Spleen (tissue), 11 donors: Measurements from ENCODE around the gene TFG. TPM values are rescaled to one million over a fixed set of nuclear protein-coding genes. Genes with fewer than 3 reads are reported as not detected.

Source experiments
- DNase-seq: peaks from one replicate; pipeline ENCODE4 v3.0.0-alpha.2; 2020
- H3K27ac ChIP-seq, 8 donors: fragments of 200-600 bp; sonication (generic) in 7 of 8; 1 replicate in 4 of 8; 2 replicates in 4 of 8; pipeline versions ENCODE4 v1.5.0 to v1.8.0; 2016 to 2021; ENCODE audit warnings: inconsistent platforms in 4 of 8, mild to moderate bottlenecking in 4 of 8, moderate library complexity in 1 of 8
- H3K27me3 ChIP-seq, 7 donors: fragments of 200-600 bp; sonication (generic) in 6 of 7; replicated peaks in 1 of 7; 1 replicate in 4 of 7; 2 replicates in 3 of 7; pipeline versions ENCODE4 v1.5.0 to v1.8.0; 2016 to 2021; ENCODE audit warnings: inconsistent platforms in 3 of 7, mild to moderate bottlenecking in 1 of 7
- H3K36me3 ChIP-seq, 6 donors: fragments of 200-600 bp; sonication (generic) in 5 of 6; 1 replicate in 4 of 6; 2 replicates in 2 of 6; pipeline versions ENCODE4 v1.5.0 to v1.8.0; 2016 to 2021; ENCODE audit warnings: inconsistent platforms in 2 of 6
- H3K4me1 ChIP-seq, 6 donors: fragments of 200-600 bp; sonication (generic) in 5 of 6; 1 replicate in 3 of 6; 2 replicates in 3 of 6; pipeline versions ENCODE4 v1.5.0 to v1.8.0; 2016 to 2021; ENCODE audit warnings: inconsistent platforms in 3 of 6
- H3K4me3 ChIP-seq, 8 donors: fragments of 200-600 bp; sonication (generic) in 7 of 8; 1 replicate in 4 of 8; 2 replicates in 4 of 8; pipeline versions ENCODE4 v1.5.0 to v1.8.0; 2016 to 2021; ENCODE audit warnings: inconsistent platforms in 4 of 8, mild to moderate bottlenecking in 4 of 8, moderate library complexity in 2 of 8
- H3K9me3 ChIP-seq, 8 donors: fragments of 200-600 bp; sonication (generic) in 7 of 8; 1 replicate in 4 of 8; 2 replicates in 4 of 8; pipeline versions ENCODE4 v1.5.0 to v1.8.0; 2016 to 2021; ENCODE audit warnings: inconsistent platforms in 4 of 8
- POLR2A ChIP-seq, 3 donors: fragments of 450-650 bp; IDR thresholded peaks; one replicate each; pipeline ENCODE4 v1.5.1; 2017; ENCODE audit warnings: antibody characterized with exemption in 3 of 3, mild to moderate bottlenecking in 1 of 3
- POLR2AphosphoS5 ChIP-seq, 3 donors: sonication (generic); formaldehyde crosslinking; IDR thresholded peaks; one replicate each; pipeline ENCODE4 v1.5.1; 2017; ENCODE audit warnings: antibody characterized with exemption in 3 of 3
- WGBS, 5 donors: extraction: QIAGEN DNeasy Blood & Tissue Kit in 3 of 5; methylation state at CpG; one replicate each; pipeline versions ENCODE4 v1.1.5 to v1.1.7; 2013 to 2018; 5-methylcytosine and 5-hydroxymethylcytosine counted together
- intact Hi-C: fragments of 100-400 bp; cut with DNase I; formaldehyde crosslinking; loops from one replicate; pipeline ENCODE4 v1.15.0; 2023; ENCODE audit warnings: low total_unique reads
- polyA plus RNA-seq, 3 donors: library from polyadenylated mRNA; stranded (reverse); fragments of 200-250 nt; gene quantifications; one replicate each; pipeline ENCODE4 v1.2.1, GENCODE V29; 2013
- total RNA-seq, 7 donors: library from RNA; depleted of rRNA in 3 of 7; stranded (reverse); fragments of >200 nt in 3 of 7; fragmentation: NEBNext Ultra II Directional in 4 of 7; extraction: Animal tissue kit (Norgen Biotek cat#: 25700) in 4 of 7; gene quantifications; one replicate each; pipeline versions ENCODE4 v1.1.0 to v1.2.1, GENCODE V29; 2016 to 2021
- TF ChIP-seq, protein P1 (sequence below), 11 experiments: fragments of 200-600 bp in 7 of 11; fragments of 450-650 bp in 4 of 11; sonication (generic) in 4 of 11; IDR thresholded peaks in 8 of 11; conservative IDR thresholded peaks in 3 of 11; 1 replicate in 7 of 11; 2 replicates in 4 of 11; pipeline versions ENCODE4 v1.4.0 to v1.8.0; 2016 to 2021; ENCODE audit warnings: antibody characterized with exemption in 11 of 11, inconsistent platforms in 4 of 11, mild to moderate bottlenecking in 1 of 11
- donor health status: healthy with polysubstance abuse.
- donor health status: DM: no; HTN: no; CAD: no; lungs with moderate emphysema.
- donor health status: DM: no; HTN: no; CAD: no.
- donor health status: Bipolar disorder and iron deficiency.
- donor health status: healthy.
- donor health status: DM: no; HTN: no; CAD: no.
- donor health status: DM: yes; HTN: yes; CAD: no.

TFG gene
- total and polyA plus RNA-seq, 10 donors = 28.0 to 70.8 (median 56.4) TPM

DNA sequence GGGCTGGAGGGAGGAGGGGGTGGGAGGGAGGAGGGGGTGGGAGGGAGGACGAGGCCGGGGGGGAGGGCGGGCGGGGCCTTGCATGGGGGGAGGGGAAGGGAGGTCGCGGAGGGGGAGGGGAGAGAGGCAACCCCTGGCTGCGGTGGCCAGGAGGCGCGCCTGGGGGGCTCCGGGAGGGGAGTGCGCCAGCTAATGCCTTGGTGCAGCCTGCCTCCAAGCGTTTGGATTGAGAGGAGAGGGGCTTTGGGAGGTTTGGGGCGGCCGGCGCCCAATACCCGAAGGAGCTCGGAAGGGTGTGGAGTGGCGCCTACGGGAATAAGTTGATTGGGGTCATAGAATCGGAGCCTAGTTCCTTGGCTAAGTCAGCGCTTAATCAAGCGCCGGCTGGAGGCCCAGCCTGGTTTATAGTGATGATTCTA, 557 bp downstream of the TFG start:
- peak; percentile 90 for DNase-seq
- no peak for TF ChIP-seq POLR2AphosphoS5 (IDR thresholded peaks at IDR 0.05)
- TF ChIP-seq, protein P1, sequence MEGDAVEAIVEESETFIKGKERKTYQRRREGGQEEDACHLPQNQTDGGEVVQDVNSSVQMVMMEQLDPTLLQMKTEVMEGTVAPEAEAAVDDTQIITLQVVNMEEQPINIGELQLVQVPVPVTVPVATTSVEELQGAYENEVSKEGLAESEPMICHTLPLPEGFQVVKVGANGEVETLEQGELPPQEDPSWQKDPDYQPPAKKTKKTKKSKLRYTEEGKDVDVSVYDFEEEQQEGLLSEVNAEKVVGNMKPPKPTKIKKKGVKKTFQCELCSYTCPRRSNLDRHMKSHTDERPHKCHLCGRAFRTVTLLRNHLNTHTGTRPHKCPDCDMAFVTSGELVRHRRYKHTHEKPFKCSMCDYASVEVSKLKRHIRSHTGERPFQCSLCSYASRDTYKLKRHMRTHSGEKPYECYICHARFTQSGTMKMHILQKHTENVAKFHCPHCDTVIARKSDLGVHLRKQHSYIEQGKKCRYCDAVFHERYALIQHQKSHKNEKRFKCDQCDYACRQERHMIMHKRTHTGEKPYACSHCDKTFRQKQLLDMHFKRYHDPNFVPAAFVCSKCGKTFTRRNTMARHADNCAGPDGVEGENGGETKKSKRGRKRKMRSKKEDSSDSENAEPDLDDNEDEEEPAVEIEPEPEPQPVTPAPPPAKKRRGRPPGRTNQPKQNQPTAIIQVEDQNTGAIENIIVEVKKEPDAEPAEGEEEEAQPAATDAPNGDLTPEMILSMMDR (IDR thresholded peaks at IDR 0.05 in 8 of 11, conservative IDR thresholded peaks at IDR 0.05 in 3 of 11) = peak in 1 of 11 experiments; percentile 22
- TF ChIP-seq POLR2A (IDR thresholded peaks at IDR 0.05) = no peak

DNA sequence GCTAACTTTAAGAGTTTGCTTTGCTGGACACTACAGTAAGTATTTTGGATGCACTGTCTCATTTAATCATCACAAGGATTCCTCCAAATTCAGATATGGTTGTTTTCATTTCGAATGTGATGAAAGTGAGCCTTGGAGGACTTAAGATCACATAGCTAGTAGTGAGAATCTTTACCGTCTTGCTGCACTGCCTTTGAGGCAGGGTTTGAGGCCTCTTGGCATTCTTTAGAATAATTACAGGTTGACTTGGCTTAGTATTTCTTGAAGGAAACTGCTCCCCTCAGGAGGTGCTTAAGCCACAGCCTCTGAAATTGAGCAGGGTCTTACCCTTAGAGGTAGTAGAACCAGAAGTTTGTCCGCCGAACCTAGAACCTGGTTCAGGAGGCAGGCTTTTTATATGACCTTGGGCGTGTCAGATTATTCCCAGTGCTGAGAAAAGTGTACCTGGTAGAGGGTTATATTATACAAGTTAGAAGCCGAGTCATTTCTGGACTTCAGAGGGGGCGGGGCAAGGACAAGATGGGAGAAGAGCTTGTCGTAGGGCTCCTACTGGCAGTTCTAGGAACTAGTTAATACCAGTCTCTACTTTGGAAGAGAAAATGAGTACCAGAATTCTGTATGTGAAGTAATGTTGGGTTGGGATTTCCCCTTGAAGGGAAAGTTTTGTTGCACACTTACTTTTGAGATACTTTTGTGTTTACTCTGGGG, 1.1 kb downstream of the TFG start:
- DNase-seq = no peak
- WGBS, 5 donors = 20 to 32% (median 26%) methylated on average over 8 of the region's 8 CpGs
- intact Hi-C loops = no loop called here

More for the DNA sequence above, 557 bp downstream of the TFG start:
- peaks cover 0 to 23% (median 11%) of the 10 kb centered on the region in 6 donors for H3K36me3 ChIP-seq
- peaks cover 0 to 5% (median 0%) of the 10 kb centered on the region in 7 donors for H3K27me3 ChIP-seq
- H3K27ac ChIP-seq = peak overlapping the region; percentile 71 to 99 (median 96)
- H3K4me3 ChIP-seq = peak overlapping the region; percentile 58 to 83 (median 73)
- H3K4me1 ChIP-seq = peaks cover 16 to 49% (median 36%) of the 10 kb centered on the region in 6 donors
- 1 to 2% (median 1%) methylated on average over 18 to 23 of the region's 23 CpGs for WGBS, 5 donors
- intact Hi-C loops = no loop called here
- no peaks in the 10 kb centered on the region for H3K9me3 ChIP-seq

DNA sequence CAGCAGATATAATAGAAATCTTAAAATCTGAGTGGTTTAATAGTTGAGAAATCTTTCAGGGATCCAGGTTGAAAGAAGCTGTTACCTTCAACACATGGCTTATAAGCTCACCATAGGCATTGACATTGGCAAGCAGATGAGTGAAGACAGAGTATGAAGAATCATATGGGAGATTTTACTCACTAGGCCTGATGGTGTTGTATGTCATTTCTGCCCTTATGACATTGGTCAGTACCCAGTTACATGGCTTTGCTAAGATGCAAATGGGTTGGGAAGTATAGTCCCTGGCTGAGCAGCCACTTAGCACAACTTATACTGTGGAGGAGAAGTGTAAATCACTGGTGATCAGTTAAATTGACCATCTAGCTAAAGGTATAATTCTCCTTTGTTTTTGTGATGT, 5.9 kb downstream of the TFG start:
- TF ChIP-seq POLR2A (IDR thresholded peaks at IDR 0.05) (no peak), POLR2AphosphoS5 (IDR thresholded peaks at IDR 0.05) (no peak)
- TF ChIP-seq, protein P1 (IDR thresholded peaks at IDR 0.05 in 8 of 11, conservative IDR thresholded peaks at IDR 0.05 in 3 of 11) = no peak
- Histone ChIP-seq H3K4me1 (peaks cover 20 to 80% (median 52%) of the 10 kb centered on the region in 6 donors), H3K27ac (no peak overlapping the region), H3K27me3 (no peaks in the 10 kb centered on the region), H3K4me3 (no peak overlapping the region), H3K36me3 (peaks cover 0 to 70% (median 30%) of the 10 kb centered on the region in 6 donors), H3K9me3 (no peaks in the 10 kb centered on the region)
- intact Hi-C loops = no loop called here
- no peak for DNase-seq

More for the DNA sequence above, 1.1 kb downstream of the TFG start:
- Histone ChIP-seq H3K27ac (peak overlapping the region; percentile 71 to 99 (median 96)), H3K4me1 (peaks cover 20 to 54% (median 39%) of the 10 kb centered on the region in 6 donors), H3K9me3 (no peaks in the 10 kb centered on the region), H3K4me3 (peak overlapping the region; percentile 58 to 83 (median 73)), H3K36me3 (peaks cover 0 to 29% (median 14%) of the 10 kb centered on the region in 6 donors), H3K27me3 (peaks cover 0 to 5% (median 0%) of the 10 kb centered on the region in 7 donors)
- no peak for TF ChIP-seq POLR2AphosphoS5 (IDR thresholded peaks at IDR 0.05)
- TF ChIP-seq, protein P1 (IDR thresholded peaks at IDR 0.05 in 8 of 11, conservative IDR thresholded peaks at IDR 0.05 in 3 of 11) = peak in 4 of 11 experiments; percentile 8 to 20 (median 16)

DNA sequence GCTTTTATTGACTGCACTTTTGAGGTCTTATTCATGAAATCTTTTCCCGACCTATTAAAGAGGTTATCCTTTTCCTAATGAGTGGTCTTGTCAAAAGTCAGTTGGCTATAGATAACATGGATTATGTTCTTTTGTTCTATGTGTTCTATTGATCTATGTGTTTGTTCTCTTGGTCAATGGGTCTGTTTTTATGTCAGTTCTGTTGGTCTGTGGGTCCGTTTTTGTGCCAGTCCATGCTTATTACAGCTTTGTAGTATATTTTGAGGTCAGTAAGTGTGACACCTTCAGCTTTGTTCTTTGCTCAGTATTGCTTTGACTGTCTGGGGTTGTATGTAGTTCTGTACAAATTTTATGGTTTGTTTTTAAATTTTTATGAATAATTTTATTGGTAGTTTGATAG, 7.8 kb downstream of the TFG start:
- DNase-seq = no peak
- Histone ChIP-seq H3K36me3 (peaks cover 0 to 83% (median 47%) of the 10 kb centered on the region in 6 donors), H3K4me3 (no peak overlapping the region), H3K9me3 (no peaks in the 10 kb centered on the region), H3K27ac (no peak overlapping the region), H3K4me1 (peaks cover 10 to 61% (median 36%) of the 10 kb centered on the region in 6 donors), H3K27me3 (no peaks in the 10 kb centered on the region)
- 90 to 96% (median 94%) methylated on average over 2 of the region's 2 CpGs for WGBS, 5 donors
- intact Hi-C loops = no loop called here
- TF ChIP-seq, protein P1 (IDR thresholded peaks at IDR 0.05 in 8 of 11, conservative IDR thresholded peaks at IDR 0.05 in 3 of 11) = no peak
- no peak for TF ChIP-seq POLR2AphosphoS5 (IDR thresholded peaks at IDR 0.05)
- TF ChIP-seq POLR2A (IDR thresholded peaks at IDR 0.05) = no peak
